ENCODE measurements around the gene RAP1GAP2.

The RAP1GAP2 gene

GRCh38 chr17:2750721-2751120 is 45.5 kb upstream of the RAP1GAP2 start:
- Histone ChIP-seq H3K36me3 (replicated peaks; ENCODE audit: insufficient read depth, low read length) (no peaks in the 10 kb centered on the region), H3K79me2 (ENCODE audit: low read length) (no peaks in the 10 kb centered on the region), H3K9ac (ENCODE audit: low read length) (no peak overlapping the region), H2AFZ (ENCODE audit: low read length) (no peak overlapping the region), H3K9me3 (replicated peaks; ENCODE audit: insufficient read depth, low read length) (no peaks in the 10 kb centered on the region), H3K27me3 (replicated peaks; ENCODE audit: insufficient read depth, low read length) (peaks cover 65% of the 10 kb centered on the region), H3K9me2 (replicated peaks; ENCODE audit: insufficient read depth, low read length) (no peaks in the 10 kb centered on the region), H4K20me1 (ENCODE audit: insufficient read depth, low read length) (no peaks in the 10 kb centered on the region), H3K27ac (ENCODE audit: low read length) (no peak overlapping the region), H3K4me3 (ENCODE audit: low read length) (no peak overlapping the region), H3K4me1 (ENCODE audit: low read length) (no peaks in the 10 kb centered on the region), H3K4me2 (ENCODE audit: low read depth, low read length) (no peak overlapping the region), H3F3A (ENCODE audit: insufficient read depth, low read length) (no peaks in the 10 kb centered on the region)
- DNase-seq = no peak
- TF ChIP-seq EZH2phosphoT487 (IDR thresholded peaks at IDR 0.05; ENCODE audit: low read length) (no peak), EZH2 (optimal IDR thresholded peaks at IDR 0.05; ENCODE audit: low read depth, low read length) (no peak), CTCF (IDR thresholded peaks at IDR 0.05; ENCODE audit: low read length) (no peak)

- H3K4me1 ChIP-seq (ENCODE audit: low read length) = no peaks in the 10 kb centered on the region
- H3K4me2 ChIP-seq (ENCODE audit: low read depth, low read length) = no peak overlapping the region
- no peaks in the 10 kb centered on the region for H3K9me3 ChIP-seq (replicated peaks; ENCODE audit: insufficient read depth, low read length)
- H4K20me1 ChIP-seq (ENCODE audit: insufficient read depth, low read length) = no peaks in the 10 kb centered on the region
- no peak overlapping the region for H3K4me3 ChIP-seq (ENCODE audit: low read length)
- no peak overlapping the region for H2AFZ ChIP-seq (ENCODE audit: low read length)
- H3K9ac ChIP-seq (ENCODE audit: low read length) = no peak overlapping the region
- H3K27ac ChIP-seq (ENCODE audit: low read length) = no peak overlapping the region
- H3K79me2 ChIP-seq (ENCODE audit: low read length) = no peaks in the 10 kb centered on the region
- H3K36me3 ChIP-seq (replicated peaks; ENCODE audit: insufficient read depth, low read length) = no peaks in the 10 kb centered on the region
- H3K9me2 ChIP-seq (replicated peaks; ENCODE audit: insufficient read depth, low read length) = no peaks in the 10 kb centered on the region
- TF ChIP-seq CTCF (IDR thresholded peaks at IDR 0.05; ENCODE audit: low read length) = no peak
- TF ChIP-seq EZH2 (optimal IDR thresholded peaks at IDR 0.05; ENCODE audit: low read depth, low read length) = no peak
- TF ChIP-seq EZH2phosphoT487 (IDR thresholded peaks at IDR 0.05; ENCODE audit: low read length) = no peak
- no peak for DNase-seq
- peaks cover 64% of the 10 kb centered on the region for H3K27me3 ChIP-seq (replicated peaks; ENCODE audit: insufficient read depth, low read length)
- H3F3A ChIP-seq (ENCODE audit: insufficient read depth, low read length) = no peaks in the 10 kb centered on the region
Measured at GRCh38 chr17:2751491-2751890, 44.7 kb upstream of the RAP1GAP2 start.

GRCh38 chr17:2755891-2756724 is 40.1 kb upstream of the RAP1GAP2 start:
- no peaks in the 10 kb centered on the region for H3K36me3 ChIP-seq (replicated peaks; ENCODE audit: insufficient read depth, low read length)
- no peaks in the 10 kb centered on the region for H4K20me1 ChIP-seq (ENCODE audit: insufficient read depth, low read length)
- no peak overlapping the region for H2AFZ ChIP-seq (ENCODE audit: low read length)
- H3F3A ChIP-seq (ENCODE audit: insufficient read depth, low read length) = no peaks in the 10 kb centered on the region
- H3K4me3 ChIP-seq (ENCODE audit: low read length) = no peak overlapping the region
- TF ChIP-seq CTCF (IDR thresholded peaks at IDR 0.05; ENCODE audit: low read length) (no peak), EZH2 (optimal IDR thresholded peaks at IDR 0.05; ENCODE audit: low read depth, low read length) (no peak), EZH2phosphoT487 (IDR thresholded peaks at IDR 0.05; ENCODE audit: low read length) (no peak)
- peaks cover 68% of the 10 kb centered on the region for H3K27me3 ChIP-seq (replicated peaks; ENCODE audit: insufficient read depth, low read length)
- DNase-seq = no peak
- H3K79me2 ChIP-seq (ENCODE audit: low read length) = no peaks in the 10 kb centered on the region
- H3K9me3 ChIP-seq (replicated peaks; ENCODE audit: insufficient read depth, low read length) = no peaks in the 10 kb centered on the region
- H3K4me2 ChIP-seq (ENCODE audit: low read depth, low read length) = no peak overlapping the region
- H3K27ac ChIP-seq (ENCODE audit: low read length) = no peak overlapping the region
- no peaks in the 10 kb centered on the region for H3K4me1 ChIP-seq (ENCODE audit: low read length)
- no peaks in the 10 kb centered on the region for H3K9me2 ChIP-seq (replicated peaks; ENCODE audit: insufficient read depth, low read length)
- H3K9ac ChIP-seq (ENCODE audit: low read length) = no peak overlapping the region

All from MM.1S (cell line).